IMR-90 (cell line): Measurements from ENCODE around the gene INAVA. TPM values are rescaled to one million over a fixed set of nuclear protein-coding genes. Genes with fewer than 3 reads are reported as not detected.

ENCODE experiments used
- ATAC-seq: fragments of 200-7000 bp; cut with Tn5 transposase; 2 replicates; pipeline ENCODE4 v1.9.1; 2020; ENCODE audit warnings: low read depth, mild to moderate bottlenecking, moderate library complexity
- BruUV-seq: library from RNA; stranded (reverse); fragments of 400-500 nt; replicated peaks from 2 replicates; lab custom pipeline; 2021; lab: Mats Ljungman, UMichigan
- CTCF ChIA-PET: fragments of 300-600 bp; formaldehyde crosslinking; extraction: SDS; loops from one replicate; lab custom pipeline; 2021; ENCODE audit warnings: antibody characterized with exemption; lab: Yijun Ruan, JAX
- POLR2A ChIA-PET: fragments of 300-600 bp; sonication (Branson Sonifier 250); formaldehyde crosslinking; loops from one replicate; lab custom pipeline; 2022; ENCODE audit warnings: antibody characterized with exemption; ENCODE audit not compliant: unreplicated experiment; lab: Charles Lee
- DNase-seq: peaks from one replicate; pipeline ENCODE4 v3.0.0; 2013
- H2AFZ ChIP-seq: replicated peaks from 2 replicates; pipeline ENCODE3; 2013; ENCODE audit warnings: low read length, mild to moderate bottlenecking; ENCODE audit not compliant: poor library complexity
- H2AK5ac ChIP-seq: 2 replicates; pipeline ENCODE4 v1.6.1; 2013; ENCODE audit warnings: low read depth, low read length, inconsistent platforms
- H2AK9ac ChIP-seq: replicated peaks from 2 replicates; pipeline ENCODE3; 2013; ENCODE audit warnings: mild to moderate bottlenecking, low read depth, low read length, moderate library complexity; ENCODE audit not compliant: poor library complexity
- H2BK120ac ChIP-seq: 2 replicates; pipeline ENCODE4 v1.6.1; 2013; ENCODE audit warnings: low read depth, low read length, inconsistent platforms
- H2BK15ac ChIP-seq: 3 replicates; pipeline ENCODE4 v1.6.1; 2013; ENCODE audit warnings: low read depth, low read length, inconsistent platforms
- H2BK20ac ChIP-seq: 2 replicates; pipeline ENCODE4 v1.6.1; 2013; ENCODE audit warnings: low read depth, mild to moderate bottlenecking, inconsistent platforms, low read length, moderate library complexity
- H2BK5ac ChIP-seq: 2 replicates; pipeline ENCODE4 v1.6.1; 2013; ENCODE audit warnings: mild to moderate bottlenecking, low read depth, low read length, inconsistent platforms; ENCODE audit not compliant: poor library complexity, severe bottlenecking
- H3K14ac ChIP-seq: replicated peaks from 2 replicates; pipeline ENCODE4 v1.6.1; 2013; ENCODE audit warnings: low read depth, low read length, inconsistent platforms
- H3K18ac ChIP-seq: 2 replicates; pipeline ENCODE4 v1.6.1; 2013; ENCODE audit warnings: low read depth, low read length, control low read depth
- H3K23ac ChIP-seq: 2 replicates; pipeline ENCODE4 v1.6.1; 2013; ENCODE audit warnings: low read depth, low read length, inconsistent platforms
- H3K27ac ChIP-seq: 2 replicates; pipeline ENCODE4 v1.5.1; 2013; ENCODE audit warnings: mild to moderate bottlenecking, control low read depth, low read length; ENCODE audit not compliant: insufficient read depth
- H3K27me3 ChIP-seq: 2 replicates; pipeline ENCODE4 v1.6.1; 2013; ENCODE audit warnings: low read length; ENCODE audit not compliant: control insufficient read depth, insufficient read depth
- H3K36me3 ChIP-seq: 2 replicates; pipeline ENCODE4 v1.6.1; 2013; ENCODE audit warnings: low read length, mixed read lengths; ENCODE audit not compliant: control insufficient read depth, insufficient read depth
- H3K4ac ChIP-seq: 2 replicates; pipeline ENCODE4 v1.6.1; 2013; ENCODE audit warnings: low read depth, low read length, inconsistent platforms
- H3K4me1 ChIP-seq: 2 replicates; pipeline ENCODE4 v1.6.1; 2013; ENCODE audit warnings: low read length, mixed read lengths; ENCODE audit not compliant: control insufficient read depth, insufficient read depth
- H3K4me2 ChIP-seq: 2 replicates; pipeline ENCODE4 v1.6.1; 2013; ENCODE audit warnings: low read depth, mild to moderate bottlenecking, control low read depth, low read length, moderate library complexity
- H3K4me3 ChIP-seq: 2 replicates; pipeline ENCODE4 v1.5.1; 2013; ENCODE audit warnings: low read depth, mild to moderate bottlenecking, control low read depth, low read length, moderate library complexity; ENCODE audit not compliant: insufficient read depth
- H3K56ac ChIP-seq: 2 replicates; pipeline ENCODE4 v1.6.1; 2013; ENCODE audit warnings: low read length, inconsistent platforms; ENCODE audit not compliant: insufficient read depth; ENCODE audit errors: extremely low read depth
- H3K79me1 ChIP-seq, 2 experiments: 2 replicates each; pipeline ENCODE4 v1.6.1; 2013; ENCODE audit warnings: low read length in 2 of 2, inconsistent platforms in 1 of 2, low read depth in 1 of 2
- H3K9ac ChIP-seq: 2 replicates; pipeline ENCODE4 v1.6.1; 2013; ENCODE audit warnings: low read depth, low read length, control low read depth
- H3K9me1 ChIP-seq: 2 replicates; pipeline ENCODE4 v1.6.1; 2013; ENCODE audit warnings: low read length, inconsistent platforms; ENCODE audit not compliant: insufficient read depth
- H3K9me3 ChIP-seq: 2 replicates; pipeline ENCODE4 v1.6.1; 2013; ENCODE audit warnings: low read length; ENCODE audit not compliant: control insufficient read depth, insufficient read depth
- H4K20me1 ChIP-seq: 2 replicates; pipeline ENCODE4 v1.6.1; 2013; ENCODE audit warnings: low read length, inconsistent platforms; ENCODE audit not compliant: insufficient read depth
- H4K5ac ChIP-seq: 2 replicates; pipeline ENCODE4 v1.6.1; 2013; ENCODE audit warnings: mild to moderate bottlenecking, low read depth, low read length, control low read depth
- H4K8ac ChIP-seq, 2 experiments: 2 replicates each; pipeline ENCODE4 v1.6.1; 2013; ENCODE audit warnings: low read depth in 2 of 2, low read length in 2 of 2, control low read depth in 1 of 2, inconsistent platforms in 1 of 2
- H4K91ac ChIP-seq: 2 replicates; pipeline ENCODE4 v1.6.1; 2013; ENCODE audit warnings: low read depth, low read length, inconsistent platforms; ENCODE audit not compliant: insufficient read depth
- CEBPB ChIP-seq: IDR thresholded peaks from 2 replicates; pipeline ENCODE4 v1.6.1; 2012; ENCODE audit warnings: low read depth, low read length, improper control_type of control experiment
- FOS ChIP-seq: fragments of 150-350 bp; IDR thresholded peaks from 2 replicates; pipeline ENCODE4 v1.6.1; 2016; ENCODE audit warnings: low read depth, low read length
- MXI1 ChIP-seq: IDR thresholded peaks from 2 replicates; pipeline ENCODE4 v1.6.1; 2012; ENCODE audit warnings: low read depth, mild to moderate bottlenecking, low read length, moderate library complexity, borderline replicate concordance
- NFE2L2 ChIP-seq: fragments of 150-350 bp; IDR thresholded peaks from 2 replicates; pipeline ENCODE4 v1.6.1; 2016; ENCODE audit warnings: low read depth, mild to moderate bottlenecking, low read length
- RFX5 ChIP-seq: IDR thresholded peaks from 2 replicates; pipeline ENCODE4 v1.8.0; 2012; ENCODE audit warnings: low read depth, mild to moderate bottlenecking, low read length, moderate library complexity
- WGBS, 2 experiments: methylation state at CpG; one replicate each; pipeline versions ENCODE4 v1.1.5 to v1.1.7; 2013; ENCODE audit warnings: missing lambda C conversion rate in 2 of 2; ENCODE audit not compliant: insufficient read length in 1 of 2; ENCODE audit errors: extremely low coverage in 2 of 2; 5-methylcytosine and 5-hydroxymethylcytosine counted together
- dilution Hi-C: fragments of 300-500 bp; cut with HindIII; formaldehyde crosslinking; loops from one replicate; pipeline ENCODE4 v1.14.3; 2018; ENCODE audit warnings: low sequenced_read_pairs; ENCODE audit not compliant: unreplicated experiment
- in situ Hi-C: fragments of 300-500 bp; cut with MboI; formaldehyde crosslinking; loops from 3 replicates; pipeline ENCODE4 v1.14.3; 2019; ENCODE audit warnings: low sequenced_read_pairs, inconsistent platforms, mixed read lengths
- intact Hi-C: fragments of 100-400 bp; cut with micrococcal nuclease; formaldehyde crosslinking; loops from 2 replicates; pipeline ENCODE4 v1.10.0; 2022
- polyA plus RNA-seq, 3 experiments: library from polyadenylated mRNA; depleted of rRNA; stranded (reverse); fragments of >200 nt; gene quantifications; 2 replicates each; pipeline ENCODE4 v1.2.3, GENCODE V29; 2012; ENCODE audit warnings: low replicate concordance in 1 of 3
- total RNA-seq: library from RNA; depleted of rRNA; stranded (reverse); fragments of >200 nt; gene quantifications from 2 replicates; pipeline ENCODE4 v1.2.3, GENCODE V29; 2012
- TF ChIP-seq, protein P1 (sequence below): fragments of 150-350 bp; IDR thresholded peaks from 2 replicates; pipeline ENCODE4 v1.6.1; 2016; ENCODE audit warnings: low read depth, mild to moderate bottlenecking, low read length, moderate library complexity, borderline replicate concordance

The INAVA gene
- total and polyA plus RNA-seq, 2 of the 4 experiments (the other 2 are of a cell fraction) = under 0.01 to 0.07 TPM

DNA sequence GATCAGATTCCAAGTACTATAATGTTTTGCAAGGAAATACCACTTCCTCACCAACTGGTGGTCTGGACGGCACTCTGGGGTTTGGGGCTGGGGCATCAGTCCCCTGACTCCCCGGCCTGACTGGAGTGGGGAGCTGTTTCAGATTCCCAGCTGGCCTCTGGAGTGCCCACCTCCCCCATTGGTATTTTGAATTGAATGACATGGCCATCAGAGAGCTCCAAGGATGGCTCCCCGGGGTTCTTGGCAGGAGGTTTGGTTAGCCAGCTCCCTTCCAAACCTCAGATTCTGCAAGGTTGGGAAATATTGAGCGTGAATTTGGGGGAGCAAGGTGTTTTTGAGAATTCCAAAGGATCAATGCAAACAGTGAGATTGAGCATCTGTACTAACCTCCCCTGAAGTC lies 2.2 kb upstream of the INAVA start:
- no peak overlapping the region for H3K23ac ChIP-seq
- H2BK20ac ChIP-seq = no peak overlapping the region
- no peak overlapping the region for H2BK5ac ChIP-seq
- H3K27ac ChIP-seq = no peak overlapping the region
- H3K4me3 ChIP-seq = no peak overlapping the region
- H3K27me3 ChIP-seq = peaks cover 64% of the 10 kb centered on the region
- H2BK15ac ChIP-seq = no peak overlapping the region
- no peak overlapping the region for H2AK9ac ChIP-seq
- H3K9ac ChIP-seq = no peak overlapping the region
- no CpG with 5 or more reads among the region's 4 CpGs for WGBS, 2 experiments
- no peak overlapping the region for H3K4me2 ChIP-seq
- in situ Hi-C loops (no loop called here), intact Hi-C loops (no loop called here), dilution Hi-C loops (no loop called here)
- TF ChIP-seq NFE2L2 (no peak), RFX5 (no peak), CEBPB (no peak), MXI1 (no peak), FOS (no peak)
- TF ChIP-seq, protein P1, sequence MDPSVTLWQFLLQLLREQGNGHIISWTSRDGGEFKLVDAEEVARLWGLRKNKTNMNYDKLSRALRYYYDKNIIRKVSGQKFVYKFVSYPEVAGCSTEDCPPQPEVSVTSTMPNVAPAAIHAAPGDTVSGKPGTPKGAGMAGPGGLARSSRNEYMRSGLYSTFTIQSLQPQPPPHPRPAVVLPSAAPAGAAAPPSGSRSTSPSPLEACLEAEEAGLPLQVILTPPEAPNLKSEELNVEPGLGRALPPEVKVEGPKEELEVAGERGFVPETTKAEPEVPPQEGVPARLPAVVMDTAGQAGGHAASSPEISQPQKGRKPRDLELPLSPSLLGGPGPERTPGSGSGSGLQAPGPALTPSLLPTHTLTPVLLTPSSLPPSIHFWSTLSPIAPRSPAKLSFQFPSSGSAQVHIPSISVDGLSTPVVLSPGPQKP = no peak
- no peaks in the 10 kb centered on the region for H3K79me1 ChIP-seq
- BruUV-seq = no TSS peak
- no peak for DNase-seq
- CTCF ChIA-PET = interaction anchor here (0.6 kb wide), 1 partner anchor 1050 kb away, joined by 3 read pairs; no protein-coding TSS in a partner anchor
- H3K9me1 ChIP-seq = peaks cover 3% of the 10 kb centered on the region; the same call in 1 of the 2 replicates
- H2BK120ac ChIP-seq = no peak overlapping the region
- H3K4ac ChIP-seq = no peak overlapping the region
- H4K8ac ChIP-seq = no peak overlapping the region
- POLR2A ChIA-PET = no interaction called here
- no peaks in the 10 kb centered on the region for H3K36me3 ChIP-seq
- ATAC-seq = no peak
- H4K5ac ChIP-seq = no peak overlapping the region
- H4K91ac ChIP-seq = no peak overlapping the region
- H4K20me1 ChIP-seq = no peaks in the 10 kb centered on the region; the same call in 1 of the 2 replicates
- H3K14ac ChIP-seq = no peak overlapping the region
- no peaks in the 10 kb centered on the region for H3K9me3 ChIP-seq
- H2AFZ ChIP-seq = no peak overlapping the region
- H3K4me1 ChIP-seq = peaks cover 3% of the 10 kb centered on the region; the same call in 1 of the 2 replicates
- H2AK5ac ChIP-seq = no peak overlapping the region
- H3K18ac ChIP-seq = no peak overlapping the region
- H3K56ac ChIP-seq = no peak overlapping the region
